Panc1 (cell line): ENCODE measurements around the gene SPECC1.

Source experiments
- CTCF ChIP-seq: fragments of 450-650 bp; IDR thresholded peaks from 2 replicates; pipeline ENCODE4 v1.5.1; 2017; ENCODE audit warnings: mild to moderate bottlenecking
- POLR2AphosphoS5 ChIP-seq: IDR thresholded peaks from 2 replicates; pipeline ENCODE4 v1.6.1; 2012; ENCODE audit warnings: mild to moderate bottlenecking, low read depth, low read length, moderate library complexity
- SIN3A ChIP-seq: IDR thresholded peaks from 2 replicates; pipeline ENCODE4 v1.6.1; 2012; ENCODE audit warnings: low read depth, mild to moderate bottlenecking, low read length, moderate library complexity, borderline replicate concordance; ENCODE audit not compliant: insufficient read depth

- TF ChIP-seq CTCF (no peak), POLR2AphosphoS5 (no peak), SIN3A (no peak)
Observed at GRCh38 chr17:20300436-20300934, 291.3 kb downstream of the SPECC1 start.
